Bronchial epithelial cell (primary cell): ENCODE results near the gene TMBIM4. TPM values are rescaled to one million over a fixed set of nuclear protein-coding genes. Genes with fewer than 3 reads are reported as not detected.

Experiments used
- DNase-seq: peaks from one replicate; pipeline ENCODE4 v3.0.0-alpha.2; 2010; ENCODE audit warnings: low read depth
- FAIRE-seq: peaks from 2 replicates; lab custom pipeline; 2011; peaks lifted over from hg19 to GRCh38; lab: Jason Lieb, UNC
- H3K27me3 ChIP-seq: 2 replicates; pipeline ENCODE4 v1.5.1; 2011; ENCODE audit warnings: low read length; ENCODE audit not compliant: control insufficient read depth, insufficient read depth
- H3K36me3 ChIP-seq: 2 replicates; pipeline ENCODE4 v1.5.1; 2011; ENCODE audit warnings: low read length; ENCODE audit not compliant: control insufficient read depth, insufficient read depth
- H3K4me3 ChIP-seq: 2 replicates; pipeline ENCODE4 v1.5.1; 2011; ENCODE audit warnings: mild to moderate bottlenecking, low read depth, low read length, control low read depth
- CTCF ChIP-seq: IDR thresholded peaks from 2 replicates; pipeline ENCODE4 v1.5.1; 2011; ENCODE audit warnings: mild to moderate bottlenecking, moderate library complexity, low read length, control low read depth, inconsistent platforms; ENCODE audit not compliant: insufficient read depth, severe bottlenecking
- total RNA-seq: library from RNA; depleted of rRNA; stranded (reverse); fragments of >200 nt; gene quantifications from 2 replicates; pipeline ENCODE4 v1.2.1, GENCODE V29; 2014

Gene TMBIM4
- total RNA-seq, 1 donor from 2014 or later, result 29.5 TPM

- peaks cover 1% of the 10 kb centered on the region for H3K36me3 ChIP-seq
- FAIRE-seq (no peak), DNase-seq (peak; percentile 38)
- H3K4me3 ChIP-seq, result no peak overlapping the region
- no peak for TF ChIP-seq CTCF
- H3K27me3 ChIP-seq, result no peaks in the 10 kb centered on the region
Measured at GRCh38 chr12:66149702-66150398, 19.9 kb downstream of the TMBIM4 start.

GRCh38 chr12:66144791-66145754, 24.7 kb downstream of the TMBIM4 start:
- FAIRE-seq, result no peak
- H3K36me3 ChIP-seq, result no peaks in the 10 kb centered on the region
- TF ChIP-seq CTCF, result peak; percentile 74
- H3K27me3 ChIP-seq, result no peaks in the 10 kb centered on the region
- DNase-seq, result peak; percentile 86
- H3K4me3 ChIP-seq, result no peak overlapping the region

GRCh38 chr12:66143868-66144267, 25.9 kb downstream of the TMBIM4 start:
- DNase-seq, result no peak
- H3K4me3 ChIP-seq, result no peak overlapping the region
- H3K27me3 ChIP-seq, result no peaks in the 10 kb centered on the region
- no peak for TF ChIP-seq CTCF
- no peak for FAIRE-seq
- peaks cover 3% of the 10 kb centered on the region for H3K36me3 ChIP-seq

- Histone ChIP-seq H3K36me3 (peaks cover 3% of the 10 kb centered on the region), H3K27me3 (no peaks in the 10 kb centered on the region), H3K4me3 (no peak overlapping the region)
- DNase-seq (no peak), FAIRE-seq (no peak)
- no peak for TF ChIP-seq CTCF
Measured at GRCh38 chr12:66142826-66143225, 27.0 kb downstream of the TMBIM4 start.

GRCh38 chr12:66141299-66141698, 28.5 kb downstream of the TMBIM4 start:
- DNase-seq (no peak), FAIRE-seq (no peak)
- no peak for TF ChIP-seq CTCF
- Histone ChIP-seq H3K4me3 (no peak overlapping the region), H3K27me3 (no peaks in the 10 kb centered on the region), H3K36me3 (peaks cover 3% of the 10 kb centered on the region)
